Ovary (tissue), 3 donors: Measurements from ENCODE around the gene MUC6.

ENCODE experiments used
- CTCF ChIP-seq, 3 donors: fragments of 450-650 bp in 2 of 3; fragments of 200-600 bp in 1 of 3; IDR thresholded peaks; one replicate each; pipeline versions ENCODE4 v1.5.1 to v1.8.0; 2016 to 2022; ENCODE audit warnings: antibody characterized with exemption in 3 of 3, mild to moderate bottlenecking in 1 of 3
- EP300 ChIP-seq: sonication (generic); formaldehyde crosslinking; IDR thresholded peaks from one replicate; pipeline ENCODE4 v1.6.1; 2017; ENCODE audit warnings: antibody characterized with exemption
- POLR2A ChIP-seq: fragments of 450-650 bp; IDR thresholded peaks from one replicate; pipeline ENCODE4 v1.6.1; 2017; ENCODE audit warnings: antibody characterized with exemption, mild to moderate bottlenecking, moderate library complexity
- donor health status: DM: no; HTN: no; CAD: no.

- TF ChIP-seq POLR2A (no peak), CTCF (IDR thresholded peaks at IDR 0.05) (no peak), EP300 (no peak)
Observed at GRCh38 chr11:986952-987305, 49.6 kb downstream of the MUC6 start.
